Ishikawa (cell line): Measurements from ENCODE around the gene PLXNA2.

Source experiments
- CEBPB ChIP-seq: IDR thresholded peaks from 2 replicates; pipeline ENCODE4 v1.6.1; 2012
- CREB1 ChIP-seq: IDR thresholded peaks from 2 replicates; pipeline ENCODE4 v1.6.1; 2012; ENCODE audit warnings: low read depth
- EGR1 ChIP-seq: IDR thresholded peaks from 2 replicates; pipeline ENCODE4 v1.6.1; 2012
- EP300 ChIP-seq: IDR thresholded peaks from 2 replicates; pipeline ENCODE4 v1.6.1; 2012; ENCODE audit warnings: borderline replicate concordance
- FOXM1 ChIP-seq: IDR thresholded peaks from 2 replicates; pipeline ENCODE4 v1.6.1; 2012; ENCODE audit warnings: low read depth, borderline replicate concordance
- MAX ChIP-seq: IDR thresholded peaks from 2 replicates; pipeline ENCODE4 v1.6.1; 2012
- NFIC ChIP-seq: IDR thresholded peaks from 2 replicates; pipeline ENCODE4 v1.6.1; 2012
- RAD21 ChIP-seq: IDR thresholded peaks from 2 replicates; pipeline ENCODE4 v1.6.1; 2012; ENCODE audit warnings: low read depth
- REST ChIP-seq: IDR thresholded peaks from 2 replicates; pipeline ENCODE4 v1.6.1; 2012; ENCODE audit warnings: low read depth, mild to moderate bottlenecking
- TAF1 ChIP-seq: IDR thresholded peaks from 2 replicates; pipeline ENCODE4 v1.6.1; 2012; ENCODE audit warnings: low read depth, mild to moderate bottlenecking
- TCF12 ChIP-seq: IDR thresholded peaks from 2 replicates; pipeline ENCODE4 v1.6.1; 2012; ENCODE audit warnings: low read depth
- TEAD4 ChIP-seq: IDR thresholded peaks from 2 replicates; pipeline ENCODE4 v1.6.1; 2012
- USF1 ChIP-seq: IDR thresholded peaks from 2 replicates; pipeline ENCODE4 v1.6.1; 2012
- YY1 ChIP-seq: IDR thresholded peaks from 2 replicates; pipeline ENCODE4 v1.6.1; 2012; ENCODE audit warnings: low read depth
- ZBTB7A ChIP-seq: IDR thresholded peaks from 2 replicates; pipeline ENCODE4 v1.6.1; 2012; ENCODE audit warnings: low read depth

PLXNA2 gene

GRCh38 chr1:208048904-208049303, 195.3 kb downstream of the PLXNA2 start:
- TF ChIP-seq MAX (no peak), USF1 (no peak), EGR1 (no peak), EP300 (no peak), TEAD4 (no peak), NFIC (no peak), YY1 (no peak), CEBPB (no peak), RAD21 (no peak), ZBTB7A (no peak), CREB1 (no peak), TAF1 (no peak), REST (no peak), FOXM1 (no peak), TCF12 (no peak)

- TF ChIP-seq USF1 = no peak
- TF ChIP-seq REST = no peak
- TF ChIP-seq MAX = no peak
- TF ChIP-seq NFIC = no peak
- TF ChIP-seq YY1 = no peak
- TF ChIP-seq CEBPB = no peak
- TF ChIP-seq TEAD4 = no peak
- TF ChIP-seq RAD21 = no peak
- no peak for TF ChIP-seq EP300
- no peak for TF ChIP-seq TCF12
- no peak for TF ChIP-seq CREB1
- no peak for TF ChIP-seq TAF1
- TF ChIP-seq EGR1 = no peak
- no peak for TF ChIP-seq ZBTB7A
- no peak for TF ChIP-seq FOXM1
These were observed 196.2 kb downstream of the PLXNA2 start for GRCh38 chr1:208047975-208048374.

GRCh38 chr1:208047476-208047934, 196.7 kb downstream of the PLXNA2 start:
- TF ChIP-seq YY1 = no peak
- no peak for TF ChIP-seq MAX
- no peak for TF ChIP-seq ZBTB7A
- TF ChIP-seq TEAD4 = no peak
- no peak for TF ChIP-seq NFIC
- no peak for TF ChIP-seq CREB1
- no peak for TF ChIP-seq CEBPB
- no peak for TF ChIP-seq RAD21
- TF ChIP-seq EGR1 = no peak
- TF ChIP-seq USF1 = no peak
- no peak for TF ChIP-seq TAF1
- no peak for TF ChIP-seq REST
- no peak for TF ChIP-seq FOXM1
- no peak for TF ChIP-seq TCF12
